Activated CD4-positive, alpha-beta memory T cell treated with anti-CD3 and anti-CD28 coated beads for 36 hours (primary cell): ENCODE results near the gene FAM110A. TPM values are rescaled to one million over a fixed set of nuclear protein-coding genes. Genes with fewer than 3 reads are reported as not detected.

Source experiments
- CTCF ChIA-PET: fragments of 350-600 bp; sonication (Branson Sonifier 250); formaldehyde crosslinking; loops from one replicate; lab custom pipeline; 2021; ENCODE audit warnings: antibody characterized with exemption, inconsistent platforms; lab: Charles Lee
- POLR2A ChIA-PET: fragments of 350-600 bp; sonication (Branson Sonifier 250); formaldehyde crosslinking; loops from one replicate; lab custom pipeline; 2021; ENCODE audit warnings: antibody characterized with exemption; lab: Charles Lee
- DNase-seq: peaks from one replicate; pipeline ENCODE4 v3.0.0-alpha.2; 2020
- H3K27ac Mint-ChIP-seq: one replicate; pipeline ENCODE4 v1.8.0; 2021; ENCODE audit warnings: mixed read lengths
- H3K27me3 Mint-ChIP-seq: one replicate; pipeline ENCODE4 v1.8.0; 2021; ENCODE audit warnings: mixed read lengths
- H3K36me3 Mint-ChIP-seq: one replicate; pipeline ENCODE4 v1.8.0; 2021; ENCODE audit warnings: mixed read lengths
- H3K4me1 Mint-ChIP-seq: one replicate; pipeline ENCODE4 v1.8.0; 2021; ENCODE audit warnings: low read depth, mixed read lengths
- H3K4me3 Mint-ChIP-seq: one replicate; pipeline ENCODE4 v1.8.0; 2021; ENCODE audit warnings: mild to moderate bottlenecking, mixed read lengths
- H3K9me3 Mint-ChIP-seq: one replicate; pipeline ENCODE4 v1.8.0; 2021; ENCODE audit warnings: mixed read lengths
- intact Hi-C: fragments of 100-400 bp; cut with micrococcal nuclease; formaldehyde crosslinking; loops from one replicate; pipeline ENCODE4 v1.15.1; 2023
- total RNA-seq, 2 experiments: library from RNA; stranded (reverse); gene quantifications; one replicate each; pipeline ENCODE4 v1.2.3, GENCODE V29; 2021

The FAM110A gene
- total RNA-seq, 2 experiments from 2014 or later: 18.0 to 20.1 TPM

DNA sequence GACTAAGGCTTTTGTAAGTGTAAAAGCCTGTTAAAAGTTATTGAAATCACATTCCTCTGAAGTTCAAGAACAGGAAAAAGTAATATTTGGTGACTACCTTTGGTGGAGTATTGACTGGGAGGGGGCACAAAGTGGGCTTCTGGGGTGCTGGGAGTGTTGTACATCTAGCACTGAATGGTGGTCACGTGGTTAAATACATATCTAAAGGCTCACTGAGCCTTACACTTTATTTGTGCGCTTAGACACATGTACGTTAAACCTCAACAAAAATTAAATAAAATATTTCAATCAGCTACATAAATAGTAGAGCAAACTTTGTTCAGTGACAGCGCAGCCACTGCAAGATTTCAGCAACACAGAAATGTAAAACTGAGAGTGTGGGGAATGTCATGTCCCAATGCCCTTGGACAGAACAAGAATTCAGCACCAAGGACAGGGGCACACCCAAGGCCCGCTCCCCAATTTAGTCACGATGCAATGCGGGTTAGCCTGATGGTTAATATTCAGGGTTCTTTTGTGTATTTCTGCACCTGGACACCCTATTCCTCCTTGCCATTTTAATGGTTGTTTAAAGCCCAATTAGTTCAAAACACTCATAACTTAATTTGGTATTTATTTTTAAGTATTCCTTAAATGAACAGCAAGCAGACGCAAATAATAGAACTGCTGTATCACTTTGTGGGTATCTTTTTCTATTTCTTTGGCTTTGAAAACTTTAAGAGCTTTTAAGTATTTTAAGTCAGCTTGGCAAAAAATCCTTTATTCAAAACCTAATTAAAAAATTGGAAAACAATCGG is 45.2 kb downstream of the FAM110A start:
- Mint-ChIP-seq H3K4me1 (peaks cover 9% of the 10 kb centered on the region), H3K36me3 (no peaks in the 10 kb centered on the region)
- CTCF ChIA-PET: no interaction called here

DNA sequence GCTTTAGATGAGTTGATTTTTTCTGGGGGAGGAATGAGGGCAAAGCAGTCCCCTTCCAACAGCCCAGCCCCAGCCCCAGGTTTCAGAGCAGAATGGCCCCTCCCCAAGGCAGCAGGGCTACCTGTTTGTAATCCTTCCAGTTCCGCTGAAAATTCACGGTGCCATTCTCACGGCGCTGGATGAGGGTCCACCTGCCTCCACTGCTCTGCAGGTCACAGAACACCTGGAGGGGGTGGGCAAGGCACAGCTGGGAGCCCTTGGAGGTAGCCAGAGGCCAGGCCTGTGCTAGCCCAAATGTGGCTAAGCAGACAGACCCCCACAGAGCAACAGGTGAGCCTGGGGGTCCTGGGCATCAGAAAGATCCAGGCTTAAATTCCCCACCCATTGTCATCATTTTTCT is 46.1 kb downstream of the FAM110A start:
- intact Hi-C loops: loop anchor here (2.0 kb wide), 1 partner anchor 45 kb away; no protein-coding TSS in a partner anchor
- H3K9me3 Mint-ChIP-seq: no peaks in the 10 kb centered on the region
- peaks cover 9% of the 10 kb centered on the region for H3K4me1 Mint-ChIP-seq
- H3K27ac Mint-ChIP-seq: no peak overlapping the region
- H3K4me3 Mint-ChIP-seq: no peak overlapping the region
- H3K36me3 Mint-ChIP-seq: no peaks in the 10 kb centered on the region
- H3K27me3 Mint-ChIP-seq: peaks cover 6% of the 10 kb centered on the region
- no peak for DNase-seq
- CTCF ChIA-PET: no interaction called here
- POLR2A ChIA-PET: no interaction called here

More for the DNA sequence above, 45.2 kb downstream of the FAM110A start:
- Mint-ChIP-seq H3K27me3 (no peaks in the 10 kb centered on the region), H3K9me3 (no peaks in the 10 kb centered on the region), H3K4me3 (no peak overlapping the region), H3K27ac (no peak overlapping the region)
- intact Hi-C loops: no loop called here
- POLR2A ChIA-PET: no interaction called here
- peak; percentile 38 for DNase-seq

DNA sequence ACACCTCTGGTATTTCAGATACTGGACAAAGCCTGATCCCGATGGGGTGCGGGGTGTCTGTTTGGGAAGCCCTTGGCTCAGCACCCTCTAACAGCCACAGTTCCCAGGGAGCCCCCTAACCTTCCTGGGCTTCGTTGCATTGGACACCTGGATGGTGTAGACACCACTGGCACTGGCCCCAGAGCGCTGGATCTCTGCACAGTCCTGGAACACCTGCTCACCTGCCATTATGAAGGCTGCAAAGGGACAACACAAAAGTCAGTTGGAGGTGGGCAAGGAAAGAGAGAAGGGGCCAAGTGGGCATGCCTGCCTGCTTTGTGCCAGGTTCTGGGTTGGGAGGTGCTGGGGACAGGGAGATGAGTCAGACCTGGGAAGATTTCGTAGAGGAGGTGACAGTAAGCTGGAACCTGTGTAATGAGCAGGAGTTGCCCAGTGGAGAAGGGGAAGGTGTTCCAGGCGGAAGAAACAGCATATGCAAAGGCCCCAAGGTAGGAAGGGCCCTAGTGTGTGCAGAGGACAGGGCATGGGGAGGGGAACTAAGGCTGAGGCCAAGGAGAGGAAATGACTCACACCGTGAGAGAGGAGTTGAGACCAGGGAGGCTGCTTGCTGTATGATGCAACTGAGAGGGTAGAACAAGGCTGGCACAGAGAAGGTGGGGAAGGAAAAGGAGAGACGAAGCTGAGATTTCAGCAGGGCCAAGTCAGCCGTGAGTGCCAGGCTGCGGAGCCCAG is 47.7 kb downstream of the FAM110A start:
- Mint-ChIP-seq H3K36me3 (no peaks in the 10 kb centered on the region), H3K4me1 (peaks cover 9% of the 10 kb centered on the region), H3K9me3 (no peaks in the 10 kb centered on the region), H3K27ac (peak overlapping the region; percentile 6), H3K4me3 (peak overlapping the region; percentile 50), H3K27me3 (peaks cover 6% of the 10 kb centered on the region)
- intact Hi-C loops: loop anchor here (2.0 kb wide), 1 partner anchor 46 kb away; no protein-coding TSS in a partner anchor
- POLR2A ChIA-PET: no interaction called here
- CTCF ChIA-PET: no interaction called here
- DNase-seq: peak; percentile 54

DNA sequence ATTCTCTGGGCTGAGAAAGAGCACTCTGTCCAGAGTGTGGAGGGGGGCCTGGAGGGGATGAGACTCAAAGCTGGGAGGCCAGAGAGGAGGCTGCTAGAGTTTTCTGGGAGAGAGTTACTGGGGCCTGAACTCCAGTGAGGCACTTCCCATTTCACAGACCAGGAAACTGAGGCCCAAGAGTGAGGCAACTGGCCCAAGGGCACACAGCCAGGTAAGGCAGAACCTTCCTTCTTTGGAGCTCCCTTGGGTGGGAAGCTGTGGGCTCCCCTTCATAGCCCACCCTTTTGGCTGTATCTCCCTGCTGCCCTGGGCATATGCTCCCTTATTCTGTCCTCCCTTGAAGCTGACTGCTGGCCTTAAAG is 48.2 kb downstream of the FAM110A start:
- intact Hi-C loops: loop anchor here (2.0 kb wide), 1 partner anchor 47 kb away; no protein-coding TSS in a partner anchor
- Mint-ChIP-seq H3K9me3 (no peaks in the 10 kb centered on the region), H3K36me3 (no peaks in the 10 kb centered on the region), H3K4me1 (peaks cover 9% of the 10 kb centered on the region), H3K27ac (peak overlapping the region; percentile 6), H3K27me3 (peaks cover 6% of the 10 kb centered on the region), H3K4me3 (peak overlapping the region; percentile 50)
- ChIA-PET CTCF (no interaction called here), POLR2A (no interaction called here)
- no peak for DNase-seq

DNA sequence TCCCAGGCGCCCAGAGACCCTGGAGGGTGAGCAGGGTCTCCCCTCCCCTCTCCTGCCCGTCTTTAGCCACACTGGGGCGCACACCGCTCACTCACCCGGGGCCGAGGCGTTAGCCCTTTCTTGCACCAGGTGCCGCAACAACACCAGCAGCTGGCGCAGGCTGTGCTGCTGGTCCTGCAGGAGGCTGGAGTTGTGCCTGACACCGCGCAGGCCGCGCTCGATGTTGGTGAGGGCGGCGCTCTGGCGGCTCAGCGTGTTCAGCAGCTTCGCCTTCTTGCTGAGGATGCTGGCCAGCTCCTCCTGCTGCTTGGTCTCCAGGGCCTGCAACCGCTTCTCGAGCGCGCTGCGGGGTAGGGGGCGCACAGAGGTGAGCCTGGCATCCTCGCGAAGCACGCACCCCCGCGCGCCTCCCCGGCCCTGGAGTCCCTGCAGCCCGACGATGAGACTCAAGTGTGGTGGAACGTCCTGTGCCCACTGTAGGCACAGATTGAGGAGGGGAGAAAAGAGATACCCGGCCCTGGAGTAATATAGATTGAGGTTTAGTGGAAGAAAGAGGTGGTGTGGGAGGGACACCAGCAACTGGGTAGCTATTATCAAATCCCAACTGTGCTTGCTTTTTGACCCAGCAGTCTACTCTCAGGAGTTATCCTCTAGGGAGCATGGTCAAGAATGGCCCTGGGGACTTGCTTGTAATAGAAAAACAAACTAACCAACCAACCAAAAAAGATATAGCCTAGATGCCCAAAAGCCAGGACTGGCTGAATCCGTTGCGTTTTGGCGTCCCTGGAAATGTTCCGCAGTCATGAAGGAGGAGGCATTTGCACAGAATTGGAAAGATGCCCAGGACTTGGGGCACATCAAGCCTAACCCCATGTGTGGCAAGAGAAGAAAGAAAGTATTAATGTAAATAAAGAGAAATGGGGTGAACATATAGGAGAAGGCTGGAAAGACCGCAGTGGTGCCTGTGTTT is 51.8 kb downstream of the FAM110A start:
- ChIA-PET CTCF (interaction anchor here (1.1 kb wide), 1 partner anchor 72 kb away, joined by 3 read pairs; no protein-coding TSS in a partner anchor), POLR2A (no interaction called here)
- no peaks in the 10 kb centered on the region for H3K36me3 Mint-ChIP-seq
- intact Hi-C loops: no loop called here
- H3K27ac Mint-ChIP-seq: no peak overlapping the region
- H3K9me3 Mint-ChIP-seq: no peaks in the 10 kb centered on the region
- H3K4me3 Mint-ChIP-seq: no peak overlapping the region
- DNase-seq: peak; percentile 11
- H3K4me1 Mint-ChIP-seq: peaks cover 9% of the 10 kb centered on the region
- H3K27me3 Mint-ChIP-seq: peaks cover 6% of the 10 kb centered on the region

DNA sequence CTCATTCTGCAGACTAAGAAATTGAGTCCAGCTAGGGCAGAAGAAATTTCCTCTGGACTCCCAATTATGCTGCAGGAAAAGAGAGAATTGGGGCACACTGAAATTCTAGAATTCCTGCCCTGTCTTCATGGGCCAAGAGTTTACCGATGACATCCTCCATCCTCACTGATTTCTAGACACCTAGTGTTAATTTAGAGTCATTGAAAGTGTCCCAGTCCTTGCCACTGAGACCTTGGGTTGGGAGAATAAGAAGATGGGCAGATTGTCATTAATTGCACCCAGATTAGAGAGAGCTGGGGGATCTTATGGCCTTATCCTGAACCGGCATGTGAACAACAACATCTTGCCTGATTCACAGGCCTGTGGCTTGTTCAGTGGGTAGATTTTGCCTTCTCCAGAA is 53.6 kb downstream of the FAM110A start:
- peaks cover 7% of the 10 kb centered on the region for H3K27me3 Mint-ChIP-seq
- POLR2A ChIA-PET: no interaction called here
- CTCF ChIA-PET: interaction anchor here (1.1 kb wide), 1 partner anchor 27 kb away, joined by 3 read pairs; no protein-coding TSS in a partner anchor
- no peak overlapping the region for H3K4me3 Mint-ChIP-seq
- intact Hi-C loops: no loop called here
- no peak overlapping the region for H3K27ac Mint-ChIP-seq
- H3K9me3 Mint-ChIP-seq: no peaks in the 10 kb centered on the region
- H3K4me1 Mint-ChIP-seq: peaks cover 3% of the 10 kb centered on the region
- H3K36me3 Mint-ChIP-seq: no peaks in the 10 kb centered on the region
- DNase-seq: no peak

DNA sequence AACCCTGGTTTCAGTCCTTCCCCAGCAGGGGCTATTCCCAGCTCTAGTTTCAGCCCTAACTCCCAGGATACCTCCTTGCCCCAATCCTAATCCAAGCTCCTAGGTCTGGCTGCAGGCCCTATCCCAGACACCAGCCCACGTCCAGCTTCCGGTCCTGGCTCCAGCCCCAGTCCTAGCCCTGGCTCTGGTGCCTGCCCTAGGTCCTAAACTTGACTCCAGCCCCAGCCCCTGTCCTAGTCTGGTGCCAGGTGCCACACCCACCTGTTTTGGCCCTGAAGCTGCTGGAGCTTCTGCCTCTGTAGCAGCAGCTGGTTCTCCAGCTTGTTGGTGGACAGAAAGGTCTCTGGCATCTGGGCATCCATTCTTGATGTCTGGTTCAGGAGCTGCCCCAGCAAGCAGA is 54.5 kb downstream of the FAM110A start:
- Mint-ChIP-seq H3K4me1 (no peaks in the 10 kb centered on the region), H3K27ac (no peak overlapping the region), H3K27me3 (peaks cover 7% of the 10 kb centered on the region), H3K36me3 (no peaks in the 10 kb centered on the region), H3K9me3 (no peaks in the 10 kb centered on the region), H3K4me3 (no peak overlapping the region)
- ChIA-PET CTCF (interaction anchor here (1.1 to 1.5 kb wide), 2 partner anchors 26 to 69 kb away, joined by 3 to 9 read pairs; no protein-coding TSS in a partner anchor), POLR2A (no interaction called here)
- DNase-seq: no peak
- intact Hi-C loops: no loop called here

DNA sequence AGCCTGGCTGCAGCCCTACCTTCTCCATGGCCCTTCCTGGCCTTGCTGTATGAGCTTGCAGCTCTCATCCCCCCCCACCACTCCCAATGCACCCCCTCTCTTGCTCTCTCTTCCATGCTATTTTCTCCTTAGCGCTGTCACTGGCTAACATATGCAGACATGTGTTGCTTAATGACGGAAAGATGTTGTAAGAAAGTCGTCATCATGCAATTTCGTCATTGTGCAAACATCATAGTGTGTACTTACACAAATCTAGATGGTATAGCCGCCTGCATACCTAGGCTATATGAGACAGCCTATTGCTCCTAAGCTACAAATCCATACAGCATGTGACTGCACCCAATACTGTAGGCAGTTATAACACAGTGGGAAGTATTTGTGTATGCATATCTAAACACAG is 55.6 kb downstream of the FAM110A start:
- DNase-seq: no peak
- Mint-ChIP-seq H3K9me3 (no peaks in the 10 kb centered on the region), H3K27me3 (peaks cover 10% of the 10 kb centered on the region), H3K4me1 (no peaks in the 10 kb centered on the region), H3K4me3 (no peak overlapping the region), H3K36me3 (no peaks in the 10 kb centered on the region), H3K27ac (no peak overlapping the region)
- CTCF ChIA-PET: no interaction called here
- POLR2A ChIA-PET: no interaction called here
- intact Hi-C loops: no loop called here

DNA sequence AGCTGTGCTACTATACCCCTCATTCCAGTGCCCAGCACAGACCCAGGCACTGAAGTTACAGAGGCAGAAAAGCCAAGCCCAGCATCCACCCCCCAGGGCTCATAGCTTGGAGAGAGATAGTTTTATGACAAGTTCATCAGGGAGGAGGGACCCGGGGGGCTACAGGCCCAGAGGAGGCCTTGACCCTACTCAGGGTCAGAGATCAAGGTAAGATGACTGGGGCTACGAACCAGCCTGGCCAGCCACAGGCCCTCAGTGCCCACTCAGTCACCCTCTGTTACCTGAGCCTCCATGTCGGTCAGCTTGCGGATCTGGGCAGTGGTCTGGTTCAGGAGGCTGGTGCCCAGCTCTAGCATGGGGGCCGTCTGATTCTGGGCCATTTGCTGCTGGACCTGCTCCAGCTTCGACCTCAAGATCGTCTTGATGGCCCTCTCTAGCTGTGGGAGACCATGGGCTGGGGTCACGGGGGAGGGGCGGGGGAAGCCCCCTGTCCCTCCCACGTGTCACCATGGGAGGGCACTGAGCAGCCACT is 56.5 kb downstream of the FAM110A start:
- DNase-seq: no peak
- intact Hi-C loops: no loop called here
- ChIA-PET POLR2A (no interaction called here), CTCF (no interaction called here)
- H3K9me3 Mint-ChIP-seq: no peaks in the 10 kb centered on the region
- H3K4me1 Mint-ChIP-seq: no peaks in the 10 kb centered on the region
- H3K4me3 Mint-ChIP-seq: no peak overlapping the region
- no peak overlapping the region for H3K27ac Mint-ChIP-seq
- no peaks in the 10 kb centered on the region for H3K36me3 Mint-ChIP-seq
- H3K27me3 Mint-ChIP-seq: peaks cover 7% of the 10 kb centered on the region

DNA sequence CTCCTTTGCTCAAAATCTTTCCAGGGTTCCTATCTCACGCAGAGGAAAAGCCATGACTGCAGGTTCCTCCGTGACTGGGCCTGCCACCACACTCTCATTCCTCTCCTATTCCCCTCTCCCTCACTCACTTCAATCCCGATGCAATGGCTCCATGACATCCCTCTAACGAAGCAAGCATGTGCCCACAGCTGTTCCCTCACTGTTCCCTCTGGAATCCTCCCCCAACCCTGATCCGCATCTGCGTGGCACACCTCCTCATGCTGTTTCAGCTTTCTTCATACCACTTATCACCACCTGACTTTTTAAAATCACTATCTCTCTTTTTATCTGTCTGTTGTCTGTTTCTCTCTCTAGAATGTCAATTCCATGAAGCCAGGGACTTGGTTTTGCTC is 57.1 kb downstream of the FAM110A start:
- intact Hi-C loops: no loop called here
- Mint-ChIP-seq H3K4me1 (no peaks in the 10 kb centered on the region), H3K27ac (no peak overlapping the region), H3K4me3 (no peak overlapping the region), H3K36me3 (no peaks in the 10 kb centered on the region), H3K27me3 (peaks cover 7% of the 10 kb centered on the region), H3K9me3 (no peaks in the 10 kb centered on the region)
- POLR2A ChIA-PET: no interaction called here
- no peak for DNase-seq
- CTCF ChIA-PET: interaction anchor here (1.1 kb wide), 1 partner anchor 14 kb away, joined by 3 read pairs; no protein-coding TSS in a partner anchor

DNA sequence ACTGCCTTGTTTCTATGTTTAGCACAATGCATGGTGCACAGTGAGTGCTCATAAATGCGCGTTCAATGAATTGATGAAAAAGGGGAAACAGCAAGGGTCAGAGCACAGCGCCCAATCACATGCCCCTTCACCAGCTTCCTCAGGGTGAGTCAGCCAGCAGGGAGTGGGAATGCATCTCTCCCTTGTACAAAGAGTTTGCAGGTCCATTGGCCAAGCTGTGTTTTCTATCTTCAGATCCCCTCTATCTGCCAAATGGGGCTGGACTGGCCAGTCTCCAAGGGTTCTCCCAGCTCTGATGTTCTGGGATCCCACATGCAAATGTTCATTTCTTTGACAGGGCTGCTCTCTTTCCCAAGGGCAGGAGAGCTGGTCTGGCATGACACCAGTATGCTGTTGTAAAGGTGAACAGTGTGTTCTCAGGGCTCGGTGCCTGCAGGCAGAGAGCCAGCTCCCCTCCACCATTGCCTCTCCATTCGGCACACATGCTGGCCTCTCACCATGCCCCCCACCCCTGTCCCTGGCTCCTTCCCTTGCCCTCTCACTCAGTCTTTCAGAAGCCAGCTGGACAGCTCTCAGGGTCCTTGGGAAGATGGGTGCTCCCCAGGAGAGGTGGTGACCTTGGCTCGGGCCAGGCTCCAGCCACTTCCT is 57.7 kb downstream of the FAM110A start:
- no peak overlapping the region for H3K27ac Mint-ChIP-seq
- CTCF ChIA-PET: interaction anchor here (1.1 kb wide), 1 partner anchor 14 kb away, joined by 3 read pairs; no protein-coding TSS in a partner anchor
- POLR2A ChIA-PET: no interaction called here

More for the DNA sequence above, 57.7 kb downstream of the FAM110A start:
- intact Hi-C loops: no loop called here
- DNase-seq: no peak
- no peak overlapping the region for H3K4me3 Mint-ChIP-seq
- H3K27me3 Mint-ChIP-seq: peaks cover 7% of the 10 kb centered on the region
- no peaks in the 10 kb centered on the region for H3K9me3 Mint-ChIP-seq
- no peaks in the 10 kb centered on the region for H3K4me1 Mint-ChIP-seq
- H3K36me3 Mint-ChIP-seq: no peaks in the 10 kb centered on the region
